Neural cell (in vitro differentiated cells): Measurements from ENCODE around the gene IER5L. TPM values are rescaled to one million over a fixed set of nuclear protein-coding genes. Genes with fewer than 3 reads are reported as not detected.

Experiments
- H2AFZ ChIP-seq: fragments of 200-600, 300-800 bp; sonication (generic), shearing (Covaris generic); 2 replicates; pipeline ENCODE4 v1.6.0; 2014; ENCODE audit warnings: low read depth, mild to moderate bottlenecking, antibody characterized with exemption, low read length, moderate library complexity
- H3F3A ChIP-seq: fragments of 200-600 bp; shearing (Covaris generic); 2 replicates; pipeline ENCODE4 v1.6.1; 2016; ENCODE audit warnings: mild to moderate bottlenecking, moderate library complexity, mixed read lengths, antibody characterized with exemption, low read length; ENCODE audit not compliant: insufficient read depth, poor library complexity, severe bottlenecking
- H3K27ac ChIP-seq: fragments of 200-600, 300-800 bp; sonication (generic), shearing (Covaris generic); 2 replicates; pipeline ENCODE4 v1.5.1; 2014; ENCODE audit warnings: mild to moderate bottlenecking, low read length, moderate library complexity
- H3K27me3 ChIP-seq: fragments of 300-800, 200-600 bp; sonication (generic), shearing (Covaris generic); 2 replicates; pipeline ENCODE4 v1.6.0; 2014; ENCODE audit warnings: mild to moderate bottlenecking, low read depth, low read length, moderate library complexity; ENCODE audit not compliant: insufficient read depth
- H3K36me3 ChIP-seq: fragments of 300-800, 200-600 bp; sonication (generic), shearing (Covaris generic); 2 replicates; pipeline ENCODE4 v1.5.1; 2014; ENCODE audit warnings: mild to moderate bottlenecking, antibody characterized with exemption, low read length, moderate library complexity; ENCODE audit not compliant: insufficient read depth
- H3K4me2 ChIP-seq: fragments of 300-800, 200-600 bp; sonication (generic), shearing (Covaris generic); 2 replicates; pipeline ENCODE4 v1.6.0; 2014; ENCODE audit warnings: mild to moderate bottlenecking, low read length
- H3K4me3 ChIP-seq: fragments of 300-800, 200-600 bp; sonication (generic), shearing (Covaris generic); 2 replicates; pipeline ENCODE4 v1.5.1; 2014; ENCODE audit warnings: mild to moderate bottlenecking, low read length, moderate library complexity
- H3K79me2 ChIP-seq: fragments of 200-600 bp; shearing (Covaris generic); replicated peaks from 2 replicates; pipeline ENCODE4 v1.6.0; 2014; ENCODE audit warnings: mild to moderate bottlenecking, low read length, moderate library complexity; ENCODE audit not compliant: insufficient read depth
- H3K9ac ChIP-seq: fragments of 300-800, 200-600 bp; sonication (generic), shearing (Covaris generic); 2 replicates; pipeline ENCODE4 v1.6.1; 2016; ENCODE audit warnings: mild to moderate bottlenecking, low read length, mixed read lengths
- H3K9me2 ChIP-seq: fragments of 200-600 bp; shearing (Covaris generic); 2 replicates; pipeline ENCODE4 v1.6.1; 2016; ENCODE audit warnings: mild to moderate bottlenecking, low read length, mixed read lengths; ENCODE audit not compliant: insufficient read depth
- H3K9me3 ChIP-seq: fragments of 200-600, 300-800 bp; sonication (generic), shearing (Covaris generic); 2 replicates; pipeline ENCODE4 v1.6.1; 2016; ENCODE audit warnings: mild to moderate bottlenecking, mixed run types, low read length, moderate library complexity, mixed read lengths
- H4K20me1 ChIP-seq: fragments of 200-600 bp; shearing (Covaris generic); 2 replicates; pipeline ENCODE4 v1.6.1; 2016; ENCODE audit warnings: mild to moderate bottlenecking, mixed run types; ENCODE audit not compliant: insufficient read depth
- CTCF ChIP-seq: fragments of 450-650 bp; IDR thresholded peaks from 2 replicates; pipeline ENCODE4 v1.5.1; 2014; ENCODE audit warnings: antibody characterized with exemption, mild to moderate bottlenecking, moderate library complexity; ENCODE audit not compliant: poor library complexity, severe bottlenecking
- EP300 ChIP-seq: fragments of 450-650 bp; conservative IDR thresholded peaks from 2 replicates; pipeline ENCODE4 v1.6.1; 2014; ENCODE audit warnings: antibody characterized with exemption, mild to moderate bottlenecking, moderate library complexity; ENCODE audit not compliant: poor library complexity, severe bottlenecking
- EZH2 ChIP-seq: fragments of 200-600, 300-800 bp; shearing (Covaris generic), sonication (generic); IDR thresholded peaks from 2 replicates; pipeline ENCODE4 v1.6.1; 2014; ENCODE audit warnings: antibody characterized with exemption, low read length, borderline replicate concordance, mild to moderate bottlenecking; ENCODE audit not compliant: insufficient read depth, poor library complexity, severe bottlenecking
- MXI1 ChIP-seq: fragments of 450-650 bp; conservative IDR thresholded peaks from 2 replicates; pipeline ENCODE4 v1.6.1; 2014; ENCODE audit warnings: antibody characterized with exemption, mild to moderate bottlenecking; ENCODE audit not compliant: poor library complexity, severe bottlenecking
- POLR2AphosphoS5 ChIP-seq: IDR thresholded peaks from 2 replicates; pipeline ENCODE4 v1.6.1; 2012
- RAD21 ChIP-seq: fragments of 450-650 bp; conservative IDR thresholded peaks from 2 replicates; pipeline ENCODE4 v1.6.1; 2014; ENCODE audit warnings: antibody characterized with exemption, mild to moderate bottlenecking, moderate library complexity
- REST ChIP-seq: IDR thresholded peaks from 2 replicates; pipeline ENCODE4 v1.6.1; 2012; ENCODE audit warnings: borderline replicate concordance
- SMC3 ChIP-seq: fragments of 450-650 bp; conservative IDR thresholded peaks from 2 replicates; pipeline ENCODE4 v1.6.1; 2014; ENCODE audit warnings: antibody characterized with exemption, mild to moderate bottlenecking, moderate library complexity; ENCODE audit not compliant: poor library complexity
- TAF1 ChIP-seq: IDR thresholded peaks from 2 replicates; pipeline ENCODE4 v1.6.1; 2012; ENCODE audit warnings: low read depth
- polyA plus RNA-seq: library from polyadenylated mRNA; depleted of rRNA; stranded (reverse); fragments of >200 nt; gene quantifications from 2 replicates; pipeline ENCODE4 v1.2.3, GENCODE V29; 2014

The IER5L gene
- polyA plus RNA-seq, 1 donor from 2014 or later = 20.8 TPM

GRCh38 chr9:129150672-129151211, 27.3 kb downstream of the IER5L start:
- Histone ChIP-seq H3K36me3 (no peaks in the 10 kb centered on the region), H3K4me3 (no peak overlapping the region), H3K4me2 (no peak overlapping the region), H3F3A (no peaks in the 10 kb centered on the region), H3K9me2 (no peaks in the 10 kb centered on the region), H3K79me2 (no peaks in the 10 kb centered on the region), H3K27me3 (no peaks in the 10 kb centered on the region), H3K9me3 (no peaks in the 10 kb centered on the region), H3K9ac (no peak overlapping the region), H3K27ac (no peak overlapping the region), H4K20me1 (no peaks in the 10 kb centered on the region), H2AFZ (no peak overlapping the region)
- no peak for TF ChIP-seq RAD21
- TF ChIP-seq MXI1 = no peak
- TF ChIP-seq POLR2AphosphoS5 = no peak
- TF ChIP-seq TAF1 = no peak
- no peak for TF ChIP-seq EZH2
- no peak for TF ChIP-seq SMC3
- TF ChIP-seq REST = no peak
- no peak for TF ChIP-seq CTCF
- no peak for TF ChIP-seq EP300

GRCh38 chr9:129150122-129150521, 27.9 kb downstream of the IER5L start:
- no peaks in the 10 kb centered on the region for H3K79me2 ChIP-seq
- no peaks in the 10 kb centered on the region for H3F3A ChIP-seq
- H3K4me3 ChIP-seq = no peak overlapping the region
- no peak overlapping the region for H2AFZ ChIP-seq
- H3K36me3 ChIP-seq = no peaks in the 10 kb centered on the region
- no peaks in the 10 kb centered on the region for H4K20me1 ChIP-seq
- no peaks in the 10 kb centered on the region for H3K27me3 ChIP-seq
- no peak overlapping the region for H3K27ac ChIP-seq
- H3K9me3 ChIP-seq = no peaks in the 10 kb centered on the region
- H3K9me2 ChIP-seq = no peaks in the 10 kb centered on the region
- no peak overlapping the region for H3K9ac ChIP-seq
- TF ChIP-seq EP300 = no peak
- H3K4me2 ChIP-seq = no peak overlapping the region

- no peaks in the 10 kb centered on the region for H3K9me2 ChIP-seq
- no peaks in the 10 kb centered on the region for H3K9me3 ChIP-seq
- no peaks in the 10 kb centered on the region for H4K20me1 ChIP-seq
- H3K4me2 ChIP-seq = no peak overlapping the region
- no peak overlapping the region for H2AFZ ChIP-seq
- H3K79me2 ChIP-seq = no peaks in the 10 kb centered on the region
- TF ChIP-seq RAD21 (no peak), SMC3 (no peak), TAF1 (no peak), POLR2AphosphoS5 (no peak), EZH2 (no peak), EP300 (no peak), CTCF (no peak), MXI1 (no peak), REST (no peak)
- H3K27ac ChIP-seq = no peak overlapping the region
- no peak overlapping the region for H3K4me3 ChIP-seq
- no peak overlapping the region for H3K9ac ChIP-seq
- no peaks in the 10 kb centered on the region for H3K27me3 ChIP-seq
- H3F3A ChIP-seq = no peaks in the 10 kb centered on the region
- no peaks in the 10 kb centered on the region for H3K36me3 ChIP-seq
These were observed 28.6 kb downstream of the IER5L start for GRCh38 chr9:129149442-129149841.
